Prostate gland (tissue), 2 donors: Measurements from ENCODE around the gene KATNAL2.
"Not testable (repeated sequence)": the region's sequence is repeated elsewhere in the genome, so short reads cannot be mapped to it uniquely, and the experiment has no call there.

Experiments
- POLR2A ChIP-seq: fragments of 450-650 bp; IDR thresholded peaks from one replicate; pipeline ENCODE4 v1.6.1; 2016; ENCODE audit warnings: antibody characterized with exemption, mild to moderate bottlenecking
- POLR2AphosphoS5 ChIP-seq: sonication (generic); formaldehyde crosslinking; IDR thresholded peaks from one replicate; pipeline ENCODE4 v1.6.1; 2017; ENCODE audit warnings: antibody characterized with exemption
- TF ChIP-seq, protein P1 (sequence below), 4 experiments: fragments of 200-600 bp in 2 of 4; fragments of 450-650 bp in 2 of 4; sonication (generic) in 2 of 4; IDR thresholded peaks; 1 replicate in 3 of 4; 2 replicates in 1 of 4; pipeline ENCODE4 v1.5.1; 2016 to 2019; ENCODE audit warnings: antibody characterized with exemption in 4 of 4, mild to moderate bottlenecking in 2 of 4, moderate library complexity in 2 of 4

- TF ChIP-seq, protein P1, sequence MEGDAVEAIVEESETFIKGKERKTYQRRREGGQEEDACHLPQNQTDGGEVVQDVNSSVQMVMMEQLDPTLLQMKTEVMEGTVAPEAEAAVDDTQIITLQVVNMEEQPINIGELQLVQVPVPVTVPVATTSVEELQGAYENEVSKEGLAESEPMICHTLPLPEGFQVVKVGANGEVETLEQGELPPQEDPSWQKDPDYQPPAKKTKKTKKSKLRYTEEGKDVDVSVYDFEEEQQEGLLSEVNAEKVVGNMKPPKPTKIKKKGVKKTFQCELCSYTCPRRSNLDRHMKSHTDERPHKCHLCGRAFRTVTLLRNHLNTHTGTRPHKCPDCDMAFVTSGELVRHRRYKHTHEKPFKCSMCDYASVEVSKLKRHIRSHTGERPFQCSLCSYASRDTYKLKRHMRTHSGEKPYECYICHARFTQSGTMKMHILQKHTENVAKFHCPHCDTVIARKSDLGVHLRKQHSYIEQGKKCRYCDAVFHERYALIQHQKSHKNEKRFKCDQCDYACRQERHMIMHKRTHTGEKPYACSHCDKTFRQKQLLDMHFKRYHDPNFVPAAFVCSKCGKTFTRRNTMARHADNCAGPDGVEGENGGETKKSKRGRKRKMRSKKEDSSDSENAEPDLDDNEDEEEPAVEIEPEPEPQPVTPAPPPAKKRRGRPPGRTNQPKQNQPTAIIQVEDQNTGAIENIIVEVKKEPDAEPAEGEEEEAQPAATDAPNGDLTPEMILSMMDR (IDR thresholded peaks at IDR 0.05), result not testable (repeated sequence)
- TF ChIP-seq POLR2AphosphoS5, POLR2A: not testable (repeated sequence)
These were observed 48.9 kb downstream of the KATNAL2 start for GRCh38 chr18:46966266-46966665.
